GM15510 (cell line): ENCODE data around the gene NCOA1.

ENCODE experiments used
- POLR2A ChIP-seq: IDR thresholded peaks from 3 replicates; pipeline ENCODE4 v1.6.1; 2011; ENCODE audit warnings: borderline replicate concordance; ENCODE audit not compliant: insufficient read length; ENCODE audit errors: extremely low read depth

Gene NCOA1

GRCh38 chr2:24768601-24769000, 277.5 kb downstream of the NCOA1 start:
- no peak for TF ChIP-seq POLR2A

GRCh38 chr2:24771061-24771460, 280.0 kb downstream of the NCOA1 start:
- no peak for TF ChIP-seq POLR2A

DNA sequence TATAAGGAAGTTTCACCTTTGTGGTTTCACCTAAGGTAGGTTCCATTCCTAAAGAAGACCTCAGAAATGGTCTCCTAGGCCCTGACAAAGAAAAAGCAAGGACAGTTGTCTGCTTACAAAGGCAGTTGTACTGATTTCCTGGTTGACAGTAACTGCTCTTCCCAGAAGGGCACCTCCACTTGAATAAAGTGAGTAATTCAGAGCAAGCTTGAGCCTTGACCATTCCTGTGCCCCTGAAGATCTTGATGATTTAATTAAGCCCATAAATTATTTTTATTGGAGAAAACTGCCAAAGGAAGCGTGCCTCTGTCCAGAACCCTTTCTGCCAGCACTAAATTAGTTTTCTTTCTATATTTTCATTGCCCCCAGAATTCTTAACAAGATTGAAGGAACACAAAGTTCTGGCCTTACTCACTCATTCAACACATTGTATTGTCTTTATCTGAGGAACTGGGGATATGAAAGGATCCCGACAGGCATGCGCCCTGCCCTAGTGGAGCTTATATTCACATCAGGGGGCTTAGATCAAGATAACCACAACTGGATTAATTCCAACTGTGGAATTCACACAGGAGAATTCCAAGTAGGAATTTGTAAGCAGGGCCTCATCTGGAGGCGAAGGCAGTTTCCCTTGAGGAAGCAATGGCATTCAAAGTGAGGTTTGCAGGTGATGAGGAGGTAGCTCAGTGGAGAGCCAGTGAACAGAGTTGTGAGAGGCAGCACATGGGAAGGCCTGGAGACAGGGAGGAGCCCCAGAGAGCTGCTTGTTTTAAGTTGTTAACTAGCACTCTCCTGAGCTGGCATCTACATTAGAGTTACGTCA, 280.9 kb downstream of the NCOA1 start:
- TF ChIP-seq POLR2A = no peak

DNA sequence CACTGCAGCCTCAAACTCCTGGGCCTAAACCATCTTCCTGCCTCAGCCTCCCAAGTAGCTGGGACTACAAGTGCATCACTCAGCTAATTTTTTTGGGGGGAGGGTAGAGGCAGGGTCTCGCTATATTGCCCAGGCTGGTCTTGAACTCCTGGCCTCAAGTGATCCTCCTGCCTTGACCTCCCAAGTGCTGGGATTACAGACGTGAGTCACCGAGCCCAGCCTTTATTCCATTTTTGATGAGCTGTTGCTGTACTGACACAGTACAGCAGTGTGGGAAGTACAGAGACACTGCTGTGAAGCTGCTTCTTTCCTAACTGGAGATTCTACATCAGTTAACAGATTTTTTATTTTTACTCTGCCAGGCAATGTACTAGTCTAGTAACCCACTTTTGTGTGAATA, 283.3 kb downstream of the NCOA1 start:
- TF ChIP-seq POLR2A = no peak

- TF ChIP-seq POLR2A = no peak
Observed at GRCh38 chr2:24779116-24779515, 288.1 kb downstream of the NCOA1 start.

DNA sequence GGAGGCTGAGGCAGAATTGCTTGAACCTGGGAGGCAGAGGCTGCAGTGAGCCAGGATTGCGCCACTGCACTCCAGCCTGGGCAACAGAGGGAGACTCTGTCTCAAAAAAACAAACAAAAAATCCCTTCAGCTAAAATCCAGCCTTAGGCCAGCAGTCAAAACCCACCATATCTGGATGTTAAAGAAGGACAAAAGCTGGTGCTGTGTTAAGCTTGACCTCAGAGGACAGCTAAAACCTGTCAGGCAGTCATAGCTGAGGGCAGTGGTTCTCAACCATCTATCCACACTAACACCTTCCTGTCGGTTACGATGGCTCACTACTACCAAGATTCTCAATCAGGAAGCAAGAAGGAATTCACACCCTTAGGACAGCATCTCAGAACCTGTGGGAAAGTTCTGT, 292.6 kb downstream of the NCOA1 start:
- no peak for TF ChIP-seq POLR2A

DNA sequence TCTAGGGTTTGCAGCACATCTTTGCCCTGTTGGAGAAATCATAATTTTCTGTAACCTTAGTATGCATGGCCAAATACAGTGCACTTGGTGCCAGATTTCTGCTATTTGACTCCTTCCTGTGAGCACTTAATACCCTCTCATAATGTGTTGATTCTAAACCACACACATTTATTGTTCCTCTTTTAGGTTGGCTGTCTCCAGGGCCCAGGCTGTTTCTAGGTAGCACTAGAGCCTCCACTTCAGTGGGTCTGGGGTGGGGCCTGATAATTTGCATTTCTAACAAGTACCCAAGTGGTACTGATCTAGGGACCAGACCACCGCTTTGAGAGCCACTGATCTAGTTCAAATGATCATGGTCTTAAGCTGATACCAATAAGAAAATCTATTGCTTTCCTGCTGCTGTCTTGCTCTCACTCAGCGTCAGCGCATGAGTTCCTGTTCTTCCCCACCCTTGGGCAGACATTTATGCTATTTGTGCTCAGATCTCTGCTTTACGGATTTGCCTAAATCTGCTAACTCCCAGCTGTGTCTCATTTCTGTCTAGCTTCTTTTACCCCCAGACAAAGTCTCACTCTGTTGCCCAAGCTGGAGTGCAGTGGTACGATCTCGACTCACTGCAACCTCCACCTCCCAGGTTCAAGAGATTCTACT, 294.7 kb downstream of the NCOA1 start:
- TF ChIP-seq POLR2A = no peak

DNA sequence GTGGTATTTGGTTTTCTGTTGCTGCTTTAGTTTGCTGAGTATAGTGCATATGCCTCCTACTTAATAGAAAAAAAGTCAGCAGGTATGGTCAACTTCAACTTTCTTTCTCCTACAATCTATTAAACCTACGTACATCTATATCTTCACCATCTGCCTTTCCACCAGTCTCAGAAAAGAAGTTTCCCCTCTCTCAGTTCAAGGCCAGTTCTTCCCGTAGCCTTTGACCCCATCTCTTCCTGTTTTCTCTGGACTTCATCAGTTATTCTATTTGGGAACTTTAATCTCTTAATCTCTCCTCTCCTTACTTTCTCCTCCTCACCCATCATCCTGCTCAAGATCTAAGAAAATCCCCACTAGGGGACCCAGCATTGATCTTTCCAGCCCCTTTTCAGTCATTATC, 296.5 kb downstream of the NCOA1 start:
- TF ChIP-seq POLR2A = no peak

- no peak for TF ChIP-seq POLR2A
Observed at GRCh38 chr2:24788816-24789215, 297.8 kb downstream of the NCOA1 start.

- TF ChIP-seq POLR2A = no peak
Observed at GRCh38 chr2:24791452-24791851, 300.4 kb downstream of the NCOA1 start.

DNA sequence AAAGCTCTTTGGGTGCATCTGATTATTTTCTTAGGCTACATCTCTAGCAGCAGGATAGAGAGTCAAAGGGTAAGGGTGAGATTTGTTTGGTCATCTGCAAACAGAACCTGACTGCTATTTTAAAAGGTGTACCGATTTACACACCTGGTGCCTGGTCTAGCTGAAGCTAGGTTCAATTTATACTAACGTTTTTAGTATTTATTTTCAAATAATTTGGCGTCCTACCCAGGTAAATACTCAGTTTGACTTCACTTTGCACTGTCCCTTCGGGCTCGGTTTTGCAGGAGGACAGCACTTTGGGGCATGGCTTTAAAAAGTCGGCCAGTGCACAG, 301.5 kb downstream of the NCOA1 start:
- no peak for TF ChIP-seq POLR2A

GRCh38 chr2:24792874-24793760, 302.1 kb downstream of the NCOA1 start, which contains the start of the genes CENPO and PTRHD1:
CENPO (plus strand) TSS chr2:24793425; CDS start chr2:24793920, 495 bp downstream.
PTRHD1 (minus strand) TSS chr2:24793391; CDS start chr2:24793377, 14 bp downstream.
- TF ChIP-seq POLR2A = peak; percentile 84

DNA sequence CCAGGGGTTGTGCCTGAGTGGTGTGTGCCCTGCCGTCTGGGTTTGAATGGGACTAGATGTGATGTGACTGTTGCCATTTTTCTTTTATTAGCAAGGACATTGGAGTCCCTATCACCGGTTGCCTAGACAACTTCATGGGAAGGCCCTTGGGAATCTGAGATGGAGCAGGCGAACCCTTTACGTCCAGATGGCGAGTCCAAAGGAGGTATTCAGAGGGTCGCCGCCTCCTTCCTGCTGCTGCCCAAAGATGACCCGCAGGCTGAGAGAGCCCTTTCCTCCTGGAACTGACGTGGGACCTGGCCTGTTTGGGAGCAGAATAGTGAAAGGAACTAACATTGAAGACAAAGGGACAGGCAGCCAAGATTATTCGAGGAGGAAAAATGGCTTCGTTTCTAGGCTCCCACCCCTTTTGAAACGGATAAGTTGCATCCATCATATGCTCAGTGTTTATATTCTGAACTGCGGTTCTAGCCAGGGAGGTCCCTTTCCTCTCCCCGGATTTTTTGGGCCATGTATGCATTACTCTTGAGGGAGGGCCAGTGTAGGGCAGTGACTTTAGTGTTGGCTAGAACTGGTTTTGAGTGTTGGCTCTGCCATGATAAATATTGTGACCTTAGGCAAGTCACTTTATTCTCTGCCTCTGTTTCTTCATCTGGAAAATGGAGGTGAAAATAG, 302.8 kb downstream of the NCOA1 start:
- no peak for TF ChIP-seq POLR2A

GRCh38 chr2:24797644-24798043, 306.6 kb downstream of the NCOA1 start:
- TF ChIP-seq POLR2A = no peak
